H1 (cell line): ENCODE measurements around the gene ZDHHC3.

Source experiments
- ATF3 ChIP-seq: IDR thresholded peaks from 2 replicates; pipeline ENCODE4 v1.6.1; 2011; ENCODE audit warnings: low read depth, mild to moderate bottlenecking, low read length; ENCODE audit not compliant: insufficient read depth
- CREB1 ChIP-seq: IDR thresholded peaks from 2 replicates; pipeline ENCODE4 v1.6.1; 2012; ENCODE audit warnings: inconsistent platforms
- CTCF ChIP-seq, 3 experiments: IDR thresholded peaks; 1 replicate in 2 of 3; 2 replicates in 1 of 3; pipeline versions ENCODE4 v1.5.1 to v1.6.1; 2011; ENCODE audit warnings: low read length in 3 of 3, mild to moderate bottlenecking in 3 of 3, inconsistent platforms in 2 of 3, low read depth in 1 of 3, moderate library complexity in 1 of 3; ENCODE audit not compliant: insufficient read depth in 1 of 3; ENCODE audit errors: control extremely low read depth in 1 of 3
- EGR1 ChIP-seq: IDR thresholded peaks from 2 replicates; pipeline ENCODE4 v1.6.1; 2011; ENCODE audit warnings: low read depth, low read length, borderline replicate concordance
- EZH2 ChIP-seq: fragments of 200-600 bp; sonication (generic); IDR thresholded peaks from 2 replicates; pipeline ENCODE4 v1.7.1; 2012; ENCODE audit warnings: low read depth, mild to moderate bottlenecking, moderate library complexity, low read length, inconsistent platforms; ENCODE audit not compliant: severe bottlenecking
- HDAC6 ChIP-seq: IDR thresholded peaks from one replicate; pipeline ENCODE4 v1.7.1; 2012; ENCODE audit warnings: low read depth, mild to moderate bottlenecking, inconsistent platforms, low read length, moderate library complexity
- JUND ChIP-seq: IDR thresholded peaks from 2 replicates; pipeline ENCODE4 v1.6.1; 2011; ENCODE audit warnings: mild to moderate bottlenecking, improper control_type of control experiment, low read length
- MAX ChIP-seq: IDR thresholded peaks from 2 replicates; pipeline ENCODE4 v1.6.1; 2012; ENCODE audit warnings: inconsistent platforms
- POLR2A ChIP-seq, 2 experiments: IDR thresholded peaks; 1 replicate in 1 of 2; 2 replicates in 1 of 2; pipeline ENCODE4 v1.6.1; 2011; ENCODE audit warnings: low read depth in 2 of 2, low read length in 2 of 2, mild to moderate bottlenecking in 2 of 2; ENCODE audit errors: control extremely low read depth in 1 of 2
- RXRA ChIP-seq: IDR thresholded peaks from 2 replicates; pipeline ENCODE4 v1.6.1; 2011; ENCODE audit warnings: low read depth, mild to moderate bottlenecking, low read length, moderate library complexity; ENCODE audit not compliant: insufficient read depth
- SIN3A ChIP-seq, 2 experiments: IDR thresholded peaks in 1 of 2; conservative IDR thresholded peaks in 1 of 2; 2 replicates each; pipeline ENCODE4 v1.6.1; 2011 to 2012; ENCODE audit warnings: low read length in 2 of 2, improper control_type of control experiment in 1 of 2, low read depth in 1 of 2, mild to moderate bottlenecking in 1 of 2
- SP1 ChIP-seq: IDR thresholded peaks from 2 replicates; pipeline ENCODE4 v1.6.1; 2011; ENCODE audit warnings: low read depth, low read length
- SUZ12 ChIP-seq: fragments of 200-600 bp; sonication (generic); IDR thresholded peaks from 2 replicates; pipeline ENCODE4 v1.6.1; 2012; ENCODE audit warnings: mild to moderate bottlenecking, inconsistent platforms, low read length, moderate library complexity, mixed read lengths
- ZNF274 ChIP-seq: IDR thresholded peaks from 2 replicates; pipeline ENCODE4 v1.7.0; 2012; ENCODE audit warnings: low read length, borderline replicate concordance; ENCODE audit errors: extremely low read depth

- TF ChIP-seq CTCF (IDR thresholded peaks at IDR 0.05; ENCODE audit: control extremely low read depth in 1 of 3, insufficient read depth in 1 of 3, low read depth in 1 of 3, low read length in 3 of 3), result no peak
- TF ChIP-seq JUND, result no peak
- TF ChIP-seq SP1, result no peak
- no peak for TF ChIP-seq HDAC6
- TF ChIP-seq EGR1, result no peak
- no peak for TF ChIP-seq POLR2A (IDR thresholded peaks at IDR 0.05; ENCODE audit: control extremely low read depth in 1 of 2, low read depth in 2 of 2, low read length in 2 of 2)
- TF ChIP-seq EZH2, result no peak
- no peak for TF ChIP-seq ZNF274
- no peak for TF ChIP-seq ATF3
- TF ChIP-seq SIN3A (conservative IDR thresholded peaks at IDR 0.05 in 1 of 2, IDR thresholded peaks at IDR 0.05 in 1 of 2; ENCODE audit: low read depth in 1 of 2, low read length in 2 of 2), result no peak
- TF ChIP-seq SUZ12, result no peak
- no peak for TF ChIP-seq RXRA
- no peak for TF ChIP-seq CREB1
- no peak for TF ChIP-seq MAX
Observed at GRCh38 chr3:44970926-44971490, 5.0 kb downstream of the ZDHHC3 start.
